CD4-positive, alpha-beta T cell treated with Interleukin-4 for 1 hour (primary cell): ENCODE results near the gene FAM204A.

Experiments used
- DNase-seq, 2 donors: peaks; one replicate each; pipeline ENCODE4 v3.0.0-alpha.2; 2020 to 2022

Gene FAM204A

GRCh38 chr10:118276727-118277126 is 65.4 kb downstream of the FAM204A start:
- no peak for DNase-seq

- DNase-seq, result no peak
Observed at GRCh38 chr10:118276204-118276603, 65.9 kb downstream of the FAM204A start.

GRCh38 chr10:118273662-118274061 is 68.5 kb downstream of the FAM204A start:
- no peak for DNase-seq

- no peak for DNase-seq
Observed at GRCh38 chr10:118272767-118273166, 69.4 kb downstream of the FAM204A start.

- DNase-seq, result no peak
Observed at GRCh38 chr10:118272149-118272721, 69.9 kb downstream of the FAM204A start.

- DNase-seq, result no peak
Observed at GRCh38 chr10:118271671-118272070, 70.5 kb downstream of the FAM204A start.

- DNase-seq, result no peak
Observed at GRCh38 chr10:118266098-118266748, 75.9 kb downstream of the FAM204A start.

- no peak for DNase-seq
Observed at GRCh38 chr10:118264838-118265470, 77.2 kb downstream of the FAM204A start.

- no peak for DNase-seq
Observed at GRCh38 chr10:118264252-118264651, 77.9 kb downstream of the FAM204A start.

GRCh38 chr10:118262538-118262937 is 79.6 kb downstream of the FAM204A start:
- no peak for DNase-seq

GRCh38 chr10:118259288-118259906 is 82.7 kb downstream of the FAM204A start:
- DNase-seq, result no peak

GRCh38 chr10:118258285-118258684 is 83.8 kb downstream of the FAM204A start:
- DNase-seq, result no peak

- no peak for DNase-seq
Observed at GRCh38 chr10:118256825-118257570, 85.1 kb downstream of the FAM204A start.

- no peak for DNase-seq
Observed at GRCh38 chr10:118256209-118256608, 85.9 kb downstream of the FAM204A start.

GRCh38 chr10:118255355-118255754 is 86.8 kb downstream of the FAM204A start:
- no peak for DNase-seq

GRCh38 chr10:118254654-118255053 is 87.5 kb downstream of the FAM204A start:
- DNase-seq, result no peak

- DNase-seq, result no peak
Observed at GRCh38 chr10:118253397-118253796, 88.7 kb downstream of the FAM204A start.

- DNase-seq, result no peak
Observed at GRCh38 chr10:118251791-118252190, 90.3 kb downstream of the FAM204A start.

- no peak for DNase-seq
Observed at GRCh38 chr10:118249714-118250113, 92.4 kb downstream of the FAM204A start.
